Thyroid gland (tissue), 4 donors: ENCODE measurements around the gene GPC6.

ENCODE experiments used
- CTCF ChIP-seq, 6 experiments: fragments of 200-600 bp in 3 of 6; fragments of 450-650 bp in 3 of 6; sonication (generic) in 3 of 6; IDR thresholded peaks; one replicate each; pipeline ENCODE4 v1.5.1; 2016 to 2019; ENCODE audit warnings: antibody characterized with exemption in 6 of 6, mild to moderate bottlenecking in 2 of 6, inconsistent platforms in 1 of 6, moderate library complexity in 1 of 6
- POLR2A ChIP-seq, 2 donors: fragments of 450-650 bp; IDR thresholded peaks; one replicate each; pipeline ENCODE4 v1.6.1; 2017; ENCODE audit warnings: antibody characterized with exemption in 2 of 2, mild to moderate bottlenecking in 2 of 2, moderate library complexity in 1 of 2

GRCh38 chr13:94182185-94182761 is 955.7 kb downstream of the GPC6 start:
- TF ChIP-seq POLR2A (IDR thresholded peaks at IDR 0.05) (no peak), CTCF (IDR thresholded peaks at IDR 0.05) (no peak)
